Neural cell (in vitro differentiated cells): Measurements from ENCODE around the gene YIPF2.

Experiments used
- EP300 ChIP-seq: fragments of 450-650 bp; conservative IDR thresholded peaks from 2 replicates; pipeline ENCODE4 v1.6.1; 2014; ENCODE audit warnings: antibody characterized with exemption, mild to moderate bottlenecking, moderate library complexity; ENCODE audit not compliant: poor library complexity, severe bottlenecking
- EZH2 ChIP-seq: fragments of 200-600, 300-800 bp; shearing (Covaris generic), sonication (generic); IDR thresholded peaks from 2 replicates; pipeline ENCODE4 v1.6.1; 2014; ENCODE audit warnings: antibody characterized with exemption, low read length, borderline replicate concordance, mild to moderate bottlenecking; ENCODE audit not compliant: insufficient read depth, poor library complexity, severe bottlenecking
- POLR2AphosphoS5 ChIP-seq: IDR thresholded peaks from 2 replicates; pipeline ENCODE4 v1.6.1; 2012
- RAD21 ChIP-seq: fragments of 450-650 bp; conservative IDR thresholded peaks from 2 replicates; pipeline ENCODE4 v1.6.1; 2014; ENCODE audit warnings: antibody characterized with exemption, mild to moderate bottlenecking, moderate library complexity
- TF ChIP-seq, protein P1 (sequence below): fragments of 450-650 bp; IDR thresholded peaks from 2 replicates; pipeline ENCODE4 v1.5.1; 2014; ENCODE audit warnings: antibody characterized with exemption, mild to moderate bottlenecking, moderate library complexity; ENCODE audit not compliant: poor library complexity, severe bottlenecking
- TF ChIP-seq, protein P2 (sequence below): IDR thresholded peaks from 2 replicates; pipeline ENCODE4 v1.6.1; 2012; ENCODE audit warnings: borderline replicate concordance

GRCh38 chr19:10888421-10888866, 40.0 kb downstream of the YIPF2 start:
- TF ChIP-seq, protein P1, sequence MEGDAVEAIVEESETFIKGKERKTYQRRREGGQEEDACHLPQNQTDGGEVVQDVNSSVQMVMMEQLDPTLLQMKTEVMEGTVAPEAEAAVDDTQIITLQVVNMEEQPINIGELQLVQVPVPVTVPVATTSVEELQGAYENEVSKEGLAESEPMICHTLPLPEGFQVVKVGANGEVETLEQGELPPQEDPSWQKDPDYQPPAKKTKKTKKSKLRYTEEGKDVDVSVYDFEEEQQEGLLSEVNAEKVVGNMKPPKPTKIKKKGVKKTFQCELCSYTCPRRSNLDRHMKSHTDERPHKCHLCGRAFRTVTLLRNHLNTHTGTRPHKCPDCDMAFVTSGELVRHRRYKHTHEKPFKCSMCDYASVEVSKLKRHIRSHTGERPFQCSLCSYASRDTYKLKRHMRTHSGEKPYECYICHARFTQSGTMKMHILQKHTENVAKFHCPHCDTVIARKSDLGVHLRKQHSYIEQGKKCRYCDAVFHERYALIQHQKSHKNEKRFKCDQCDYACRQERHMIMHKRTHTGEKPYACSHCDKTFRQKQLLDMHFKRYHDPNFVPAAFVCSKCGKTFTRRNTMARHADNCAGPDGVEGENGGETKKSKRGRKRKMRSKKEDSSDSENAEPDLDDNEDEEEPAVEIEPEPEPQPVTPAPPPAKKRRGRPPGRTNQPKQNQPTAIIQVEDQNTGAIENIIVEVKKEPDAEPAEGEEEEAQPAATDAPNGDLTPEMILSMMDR, result no peak
- no peak for TF ChIP-seq EP300
- TF ChIP-seq EZH2, result no peak
- no peak for TF ChIP-seq POLR2AphosphoS5
- TF ChIP-seq, protein P2, sequence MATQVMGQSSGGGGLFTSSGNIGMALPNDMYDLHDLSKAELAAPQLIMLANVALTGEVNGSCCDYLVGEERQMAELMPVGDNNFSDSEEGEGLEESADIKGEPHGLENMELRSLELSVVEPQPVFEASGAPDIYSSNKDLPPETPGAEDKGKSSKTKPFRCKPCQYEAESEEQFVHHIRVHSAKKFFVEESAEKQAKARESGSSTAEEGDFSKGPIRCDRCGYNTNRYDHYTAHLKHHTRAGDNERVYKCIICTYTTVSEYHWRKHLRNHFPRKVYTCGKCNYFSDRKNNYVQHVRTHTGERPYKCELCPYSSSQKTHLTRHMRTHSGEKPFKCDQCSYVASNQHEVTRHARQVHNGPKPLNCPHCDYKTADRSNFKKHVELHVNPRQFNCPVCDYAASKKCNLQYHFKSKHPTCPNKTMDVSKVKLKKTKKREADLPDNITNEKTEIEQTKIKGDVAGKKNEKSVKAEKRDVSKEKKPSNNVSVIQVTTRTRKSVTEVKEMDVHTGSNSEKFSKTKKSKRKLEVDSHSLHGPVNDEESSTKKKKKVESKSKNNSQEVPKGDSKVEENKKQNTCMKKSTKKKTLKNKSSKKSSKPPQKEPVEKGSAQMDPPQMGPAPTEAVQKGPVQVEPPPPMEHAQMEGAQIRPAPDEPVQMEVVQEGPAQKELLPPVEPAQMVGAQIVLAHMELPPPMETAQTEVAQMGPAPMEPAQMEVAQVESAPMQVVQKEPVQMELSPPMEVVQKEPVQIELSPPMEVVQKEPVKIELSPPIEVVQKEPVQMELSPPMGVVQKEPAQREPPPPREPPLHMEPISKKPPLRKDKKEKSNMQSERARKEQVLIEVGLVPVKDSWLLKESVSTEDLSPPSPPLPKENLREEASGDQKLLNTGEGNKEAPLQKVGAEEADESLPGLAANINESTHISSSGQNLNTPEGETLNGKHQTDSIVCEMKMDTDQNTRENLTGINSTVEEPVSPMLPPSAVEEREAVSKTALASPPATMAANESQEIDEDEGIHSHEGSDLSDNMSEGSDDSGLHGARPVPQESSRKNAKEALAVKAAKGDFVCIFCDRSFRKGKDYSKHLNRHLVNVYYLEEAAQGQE, result no peak
- peak; percentile 39 for TF ChIP-seq RAD21
